Cerebellar cortex (tissue), 1 donor: ENCODE data around the gene MFAP4.

Experiments used
- DNase-seq: peaks from one replicate; pipeline ENCODE4 v3.0.0-alpha.2; 2015; ENCODE audit warnings: low spot score

The MFAP4 gene

GRCh38 chr17:19385521-19385983 lies 1.4 kb downstream of the MFAP4 start:
- no peak for DNase-seq

GRCh38 chr17:19384723-19385391 lies 2.1 kb downstream of the MFAP4 start:
- no peak for DNase-seq

GRCh38 chr17:19383681-19384470 lies 3.1 kb downstream of the MFAP4 start:
- peak; percentile 15 for DNase-seq

DNA sequence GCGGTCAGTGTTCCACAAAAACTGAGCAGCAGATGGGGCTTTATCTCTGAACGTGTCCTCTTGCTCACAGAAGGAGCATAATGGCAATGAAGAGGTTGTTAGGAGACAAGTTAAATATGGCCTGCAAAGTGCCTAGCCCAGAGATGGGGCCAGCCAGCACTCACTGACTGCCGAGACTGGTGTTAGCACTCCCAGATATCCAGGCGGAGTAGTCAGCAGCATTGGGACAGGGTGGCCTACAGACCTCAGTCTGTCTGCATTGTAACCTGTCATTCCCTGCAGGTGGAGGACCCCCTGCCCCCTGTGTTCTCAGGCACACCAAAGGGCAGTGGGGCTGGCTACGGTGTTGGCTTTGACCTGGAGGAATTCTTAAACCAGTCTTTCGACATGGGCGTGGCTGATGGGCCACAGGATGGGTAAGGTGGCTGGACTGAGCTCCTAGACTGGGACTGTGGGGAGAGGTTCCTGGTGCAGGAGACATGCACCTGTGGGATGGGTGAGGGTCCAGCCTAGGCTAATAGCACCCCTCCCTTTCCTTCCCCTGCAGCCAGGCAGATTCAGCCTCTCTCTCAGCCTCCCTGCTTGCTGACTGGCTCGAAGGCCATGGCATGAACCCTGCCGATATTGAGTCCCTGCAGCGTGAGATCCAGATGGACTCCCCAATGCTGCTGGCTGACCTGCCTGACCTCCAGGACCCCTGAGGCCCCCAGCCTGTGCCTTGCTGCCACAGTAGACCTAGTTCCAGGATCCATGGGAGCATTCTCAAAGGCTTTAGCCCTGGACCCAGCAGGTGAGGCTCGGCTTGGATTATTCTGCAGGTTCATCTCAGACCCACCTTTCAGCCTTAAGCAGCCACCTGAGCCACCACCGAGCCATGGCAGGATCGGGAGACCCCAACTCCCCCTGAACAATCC lies 4.2 kb downstream of the MFAP4 start:
- peak; percentile 28 for DNase-seq

DNA sequence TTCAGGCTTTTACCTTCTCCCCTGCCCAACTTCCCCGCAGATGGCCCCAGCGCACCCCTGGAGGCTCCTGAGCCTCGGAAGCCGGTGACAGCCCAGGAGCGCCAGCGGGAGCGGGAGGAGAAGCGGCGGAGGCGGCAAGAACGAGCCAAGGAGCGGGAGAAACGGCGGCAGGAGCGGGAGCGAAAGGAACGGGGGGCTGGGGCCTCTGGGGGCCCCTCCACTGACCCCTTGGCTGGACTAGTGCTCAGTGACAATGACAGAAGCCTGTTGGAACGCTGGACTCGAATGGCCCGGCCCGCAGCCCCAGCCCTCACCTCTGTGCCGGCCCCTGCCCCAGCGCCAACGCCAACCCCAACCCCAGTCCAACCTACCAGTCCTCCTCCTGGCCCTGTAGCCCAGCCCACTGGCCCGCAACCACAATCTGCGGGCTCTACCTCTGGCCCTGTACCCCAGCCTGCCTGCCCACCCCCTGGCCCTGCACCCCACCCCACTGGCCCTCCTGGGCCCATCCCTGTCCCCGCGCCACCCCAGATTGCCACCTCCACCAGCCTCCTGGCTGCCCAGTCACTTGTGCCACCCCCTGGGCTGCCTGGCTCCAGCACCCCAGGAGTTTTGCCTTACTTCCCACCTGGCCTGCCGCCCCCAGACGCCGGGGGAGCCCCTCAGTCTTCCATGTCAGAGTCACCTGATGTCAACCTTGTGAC lies 5.1 kb downstream of the MFAP4 start:
- no peak for DNase-seq

DNA sequence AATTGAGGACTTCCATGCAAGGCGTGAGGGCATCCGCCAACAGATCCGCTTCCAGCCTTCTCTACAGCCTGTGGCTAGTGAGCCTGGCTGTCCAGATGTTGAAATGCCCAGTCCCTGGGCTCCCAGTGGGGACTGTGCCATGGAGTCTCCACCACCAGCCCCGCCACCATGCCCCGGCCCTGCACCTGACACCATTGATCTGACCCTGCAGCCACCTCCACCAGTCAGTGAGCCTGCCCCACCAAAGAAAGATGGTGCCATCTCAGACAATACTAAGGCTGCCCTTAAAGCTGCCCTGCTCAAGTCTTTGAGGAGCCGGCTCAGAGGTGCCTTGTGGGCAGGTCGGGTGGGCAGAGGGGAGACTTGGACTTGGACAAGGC lies 5.6 kb downstream of the MFAP4 start:
- DNase-seq = no peak

DNA sequence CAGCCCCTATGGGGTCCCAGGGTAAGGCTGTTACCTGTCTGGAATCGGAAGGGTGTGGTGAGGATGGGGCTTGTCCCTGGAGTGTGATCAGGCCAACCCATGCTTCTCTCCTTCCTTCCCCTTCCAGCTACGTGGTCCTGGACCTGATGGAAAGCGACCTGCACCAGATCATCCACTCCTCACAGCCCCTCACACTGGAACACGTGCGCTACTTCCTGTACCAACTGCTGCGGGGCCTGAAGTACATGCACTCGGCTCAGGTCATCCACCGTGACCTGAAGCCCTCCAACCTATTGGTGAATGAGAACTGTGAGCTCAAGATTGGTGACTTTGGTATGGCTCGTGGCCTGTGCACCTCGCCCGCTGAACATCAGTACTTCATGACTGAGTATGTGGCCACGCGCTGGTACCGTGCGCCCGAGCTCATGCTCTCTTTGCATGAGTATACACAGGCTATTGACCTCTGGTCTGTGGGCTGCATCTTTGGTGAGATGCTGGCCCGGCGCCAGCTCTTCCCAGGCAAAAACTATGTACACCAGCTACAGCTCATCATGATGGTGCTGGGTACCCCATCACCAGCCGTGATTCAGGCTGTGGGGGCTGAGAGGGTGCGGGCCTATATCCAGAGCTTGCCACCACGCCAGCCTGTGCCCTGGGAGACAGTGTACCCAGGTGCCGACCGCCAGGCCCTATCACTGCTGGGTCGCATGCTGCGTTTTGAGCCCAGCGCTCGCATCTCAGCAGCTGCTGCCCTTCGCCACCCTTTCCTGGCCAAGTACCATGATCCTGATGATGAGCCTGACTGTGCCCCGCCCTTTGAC lies 6.3 kb downstream of the MFAP4 start:
- no peak for DNase-seq

- DNase-seq = no peak
Measured at GRCh38 chr17:19379361-19380065, 7.5 kb downstream of the MFAP4 start.

DNA sequence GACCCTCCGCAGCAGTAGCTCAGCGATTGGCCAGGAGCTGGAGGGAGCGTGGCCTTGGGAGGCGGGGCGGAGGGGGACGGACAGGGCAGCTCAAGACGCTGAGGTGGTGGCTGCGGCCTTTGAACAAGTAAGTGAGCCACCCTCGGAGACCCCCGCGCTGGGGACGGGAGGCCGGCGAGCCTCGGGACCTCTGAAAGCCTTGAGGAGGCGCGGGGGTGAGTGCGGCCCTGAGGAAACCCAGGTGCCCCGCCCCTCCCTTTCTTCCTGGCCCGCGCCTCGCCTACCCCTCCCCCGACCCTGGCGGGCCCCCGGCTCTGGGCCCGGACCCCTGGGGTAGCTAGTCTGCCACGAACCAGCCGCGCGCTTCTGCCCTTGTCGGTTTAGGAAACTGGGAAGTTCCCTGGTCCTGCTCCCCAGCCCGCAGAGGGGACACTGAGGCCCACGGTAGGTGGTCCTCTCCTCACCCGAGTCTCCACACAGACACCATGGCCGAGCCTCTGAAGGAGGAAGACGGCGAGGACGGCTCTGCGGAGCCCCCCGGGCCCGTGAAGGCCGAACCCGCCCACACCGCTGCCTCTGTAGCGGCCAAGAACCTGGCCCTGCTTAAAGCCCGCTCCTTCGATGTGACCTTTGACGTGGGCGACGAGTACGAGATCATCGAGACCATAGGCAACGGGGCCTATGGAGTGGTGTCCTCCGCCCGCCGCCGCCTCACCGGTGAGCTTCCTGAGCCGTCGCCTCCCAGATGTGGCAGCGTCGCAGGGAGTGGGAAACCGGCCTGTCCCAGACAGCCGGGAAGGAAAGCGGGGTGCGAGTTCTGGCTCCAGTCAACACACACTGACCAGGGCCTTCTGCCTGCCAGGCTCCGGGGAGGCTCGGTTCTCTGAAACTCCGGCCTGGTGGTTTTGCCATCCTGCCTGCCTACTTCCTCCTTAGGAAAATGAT lies 8.3 kb downstream of the MFAP4 start, which contains the start of gene MAPK7:
TSS of gene MAPK7 (plus strand) at position 83 of the 945 bp plus-strand sequence. CDS start at position 486, 403 bp downstream.
- DNase-seq = no peak

GRCh38 chr17:19377602-19378415 lies 9.2 kb downstream of the MFAP4 start:
- peak; percentile 99 for DNase-seq

DNA sequence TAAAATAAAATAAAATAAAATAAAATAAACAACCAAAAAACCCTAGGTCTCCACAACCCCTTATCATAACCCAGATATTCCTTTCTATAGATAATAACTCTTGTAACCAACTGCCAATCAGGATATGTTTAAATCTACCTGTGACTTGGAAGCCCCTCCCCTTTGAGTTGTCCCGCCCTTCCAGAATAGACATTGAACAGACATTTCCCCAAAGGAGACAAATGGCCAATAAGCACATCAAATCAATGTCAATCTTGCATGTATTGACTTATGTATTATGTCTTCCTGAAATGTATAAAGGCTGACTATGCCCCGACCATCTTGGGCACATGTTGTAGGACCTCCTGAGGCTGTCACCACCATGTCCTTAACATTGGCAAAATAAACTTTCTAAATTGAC lies 10.2 kb downstream of the MFAP4 start:
- DNase-seq = no peak

DNA sequence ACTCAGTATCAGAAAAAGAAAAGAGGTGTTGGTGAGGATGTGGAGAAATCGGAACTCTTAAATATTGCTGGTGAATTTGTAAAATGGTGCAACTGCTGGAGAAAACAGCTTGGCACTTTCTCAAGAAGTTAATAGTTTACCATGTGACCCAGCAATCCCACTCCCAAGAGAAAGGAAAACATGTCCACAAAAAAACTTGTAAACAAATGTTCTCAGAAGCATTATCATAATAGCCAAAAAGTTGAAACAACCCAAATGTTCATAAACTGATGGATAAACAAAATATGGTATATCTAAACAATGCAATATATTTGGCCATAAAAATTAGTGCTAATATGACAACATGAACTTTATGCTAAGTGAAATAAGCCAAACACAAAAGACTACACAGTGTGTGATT lies 11.3 kb downstream of the MFAP4 start:
- DNase-seq = no peak

DNA sequence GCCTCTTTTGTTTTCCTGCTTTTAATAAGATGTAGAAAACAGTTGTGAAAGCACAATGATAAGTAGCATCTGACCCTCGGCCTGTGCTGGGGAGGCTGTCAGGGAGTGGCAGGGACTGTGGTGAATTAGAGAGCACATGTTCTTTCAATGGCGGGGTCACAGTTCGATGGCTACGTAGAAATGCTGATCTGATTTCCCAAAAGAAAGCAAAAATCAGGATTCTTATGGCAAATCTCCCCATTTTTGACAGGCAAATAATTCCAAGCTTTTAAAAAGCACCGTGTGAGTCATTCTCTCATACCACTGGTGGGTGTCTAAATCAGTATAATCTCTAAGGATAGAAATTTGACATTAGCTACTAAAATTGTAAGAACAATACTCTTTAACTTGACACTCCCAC lies 12.9 kb downstream of the MFAP4 start:
- DNase-seq = no peak

GRCh38 chr17:19372866-19373504 lies 14.0 kb downstream of the MFAP4 start:
- DNase-seq = no peak

- DNase-seq = no peak
Measured at GRCh38 chr17:19372439-19372838, 14.6 kb downstream of the MFAP4 start.

GRCh38 chr17:19372011-19372370 lies 15.0 kb downstream of the MFAP4 start:
- no peak for DNase-seq

- no peak for DNase-seq
Measured at GRCh38 chr17:19371259-19372010, 15.6 kb downstream of the MFAP4 start.
